ENCODE measurements around the gene ZNF205. TPM values are rescaled to one million over a fixed set of nuclear protein-coding genes. Genes with fewer than 3 reads are reported as not detected.
A peak's percentile ranks its signal among the peaks of the same experiment; 100 is the strongest.

ZNF205 gene
- total and polyA plus RNA-seq, 2 of the 13 experiments (the other 11 are each of a cell fraction or from before 2014, with no cell fraction given), result 5.8 to 10.2 TPM

GRCh38 chr16:3101018-3101840 is 11.2 kb upstream of the ZNF205 start (continued):
- TF ChIP-seq GABPA (IDR thresholded peaks at IDR 0.05; ENCODE audit: low read depth, low read length) (no peak), GABPA (CRISPR knock-in tag; IDR thresholded peaks at IDR 0.05; ENCODE audit: low read depth) (peak; percentile 9; the same call in 1 of the 2 replicates), ZNF296 (CRISPR knock-in tag; conservative IDR thresholded peaks at IDR 0.05) (no peak), ZNF713 (CRISPR knock-in tag; IDR thresholded peaks at IDR 0.05) (no peak), TAF1 (CRISPR knock-in tag; IDR thresholded peaks at IDR 0.05) (no peak), SCMH1 (CRISPR knock-in tag; IDR thresholded peaks at IDR 0.05; ENCODE audit: borderline replicate concordance) (no peak), CTCF (CRISPR knock-in tag; IDR thresholded peaks at IDR 0.05) (peak; percentile 77), ZNF609 (CRISPR knock-in tag; IDR thresholded peaks at IDR 0.05; ENCODE audit: borderline replicate concordance) (no peak), ARID4A (CRISPR knock-in tag; IDR thresholded peaks at IDR 0.05; ENCODE audit: borderline replicate concordance) (no peak), ZNF225 (CRISPR knock-in tag; IDR thresholded peaks at IDR 0.05) (peak; percentile 35; the same call in 1 of the 2 replicates), PPARG (CRISPR knock-in tag; conservative IDR thresholded peaks at IDR 0.05) (no peak), FOXA1 (IDR thresholded peaks at IDR 0.05) (no peak), FOXA1 (CRISPR knock-in tag; IDR thresholded peaks at IDR 0.05) (no peak), RXRB (CRISPR knock-in tag; IDR thresholded peaks at IDR 0.05; ENCODE audit: borderline replicate concordance) (0 out of 2 replicates have a peak, but pooled peaks have one; percentile 7), SNAI1 (CRISPR knock-in tag; IDR thresholded peaks at IDR 0.05; ENCODE audit: borderline replicate concordance) (no peak), ZNF710 (CRISPR knock-in tag; IDR thresholded peaks at IDR 0.05; ENCODE audit: borderline replicate concordance) (0 out of 2 replicates have a peak, but pooled peaks have one; percentile 23)

All from HepG2 (cell line).